ENCODE data around the gene STPG2. TPM values are rescaled to one million over a fixed set of nuclear protein-coding genes. Genes with fewer than 3 reads are reported as not detected.

The STPG2 gene
- total RNA-seq, 1 experiment from 2014 or later = 0.56 TPM

GRCh38 chr4:97953171-97953941 is 189.9 kb downstream of the STPG2 start:
- Histone ChIP-seq H3K4me1 (ENCODE audit: low read length) (no peaks in the 10 kb centered on the region), H3K27me3 (ENCODE audit: low read length) (no peaks in the 10 kb centered on the region), H3K9ac (ENCODE audit: low read length) (no peak overlapping the region), H3K4me2 (ENCODE audit: low read depth, low read length, poor library complexity, severe bottlenecking) (no peak overlapping the region), H3K79me2 (ENCODE audit: low read length) (no peaks in the 10 kb centered on the region), H3K36me3 (ENCODE audit: insufficient read depth, low read length) (no peaks in the 10 kb centered on the region), H3K27ac (ENCODE audit: low read length) (no peak overlapping the region), H3K9me3 (ENCODE audit: low read length) (peaks cover 28% of the 10 kb centered on the region), H3K9me2 (replicated peaks; ENCODE audit: insufficient read depth, low read length) (no peaks in the 10 kb centered on the region), H2AFZ (ENCODE audit: low read length) (no peak overlapping the region), H4K20me1 (ENCODE audit: insufficient read depth, low read depth, low read length) (no peaks in the 10 kb centered on the region), H3K4me3 (ENCODE audit: low read length) (no peak overlapping the region)
- no peak for DNase-seq

GRCh38 chr4:97952763-97953162 is 190.5 kb downstream of the STPG2 start:
- Histone ChIP-seq H2AFZ (ENCODE audit: low read length) (no peak overlapping the region), H3K4me2 (ENCODE audit: low read depth, low read length, poor library complexity, severe bottlenecking) (no peak overlapping the region), H3K9ac (ENCODE audit: low read length) (no peak overlapping the region), H3K9me3 (ENCODE audit: low read length) (peaks cover 28% of the 10 kb centered on the region), H4K20me1 (ENCODE audit: insufficient read depth, low read depth, low read length) (no peaks in the 10 kb centered on the region), H3K27ac (ENCODE audit: low read length) (no peak overlapping the region), H3K4me3 (ENCODE audit: low read length) (no peak overlapping the region), H3K27me3 (ENCODE audit: low read length) (no peaks in the 10 kb centered on the region), H3K79me2 (ENCODE audit: low read length) (no peaks in the 10 kb centered on the region), H3K4me1 (ENCODE audit: low read length) (no peaks in the 10 kb centered on the region), H3K36me3 (ENCODE audit: insufficient read depth, low read length) (no peaks in the 10 kb centered on the region), H3K9me2 (replicated peaks; ENCODE audit: insufficient read depth, low read length) (no peaks in the 10 kb centered on the region)
- DNase-seq = no peak

- Histone ChIP-seq H2AFZ (ENCODE audit: low read length) (no peak overlapping the region), H3K79me2 (ENCODE audit: low read length) (no peaks in the 10 kb centered on the region)
These were observed 192.4 kb downstream of the STPG2 start for GRCh38 chr4:97950836-97951235.

GRCh38 chr4:97942951-97943350 is 200.3 kb downstream of the STPG2 start:
- H3K4me2 ChIP-seq (ENCODE audit: low read depth, low read length, poor library complexity, severe bottlenecking) = no peak overlapping the region
- H3K79me2 ChIP-seq (ENCODE audit: low read length) = no peaks in the 10 kb centered on the region
- H3K36me3 ChIP-seq (ENCODE audit: insufficient read depth, low read length) = no peaks in the 10 kb centered on the region
- H3K4me1 ChIP-seq (ENCODE audit: low read length) = no peaks in the 10 kb centered on the region
- H3K27ac ChIP-seq (ENCODE audit: low read length) = no peak overlapping the region
- H3K9ac ChIP-seq (ENCODE audit: low read length) = no peak overlapping the region
- H3K9me2 ChIP-seq (replicated peaks; ENCODE audit: insufficient read depth, low read length) = no peaks in the 10 kb centered on the region
- no peaks in the 10 kb centered on the region for H4K20me1 ChIP-seq (ENCODE audit: insufficient read depth, low read depth, low read length)
- no peak for DNase-seq
- no peak overlapping the region for H2AFZ ChIP-seq (ENCODE audit: low read length)
- H3K9me3 ChIP-seq (ENCODE audit: low read length) = peaks cover 5% of the 10 kb centered on the region; the same call in 1 of the 2 replicates
- H3K4me3 ChIP-seq (ENCODE audit: low read length) = no peak overlapping the region
- no peaks in the 10 kb centered on the region for H3K27me3 ChIP-seq (ENCODE audit: low read length)

More at GRCh38 chr4:97950836-97951235, 192.4 kb downstream of the STPG2 start:
- Histone ChIP-seq H3K9me2 (replicated peaks; ENCODE audit: insufficient read depth, low read length) (no peaks in the 10 kb centered on the region), H3K27ac (ENCODE audit: low read length) (no peak overlapping the region), H3K36me3 (ENCODE audit: insufficient read depth, low read length) (no peaks in the 10 kb centered on the region), H3K9ac (ENCODE audit: low read length) (no peak overlapping the region), H3K4me2 (ENCODE audit: low read depth, low read length, poor library complexity, severe bottlenecking) (no peak overlapping the region), H4K20me1 (ENCODE audit: insufficient read depth, low read depth, low read length) (no peaks in the 10 kb centered on the region), H3K27me3 (ENCODE audit: low read length) (no peaks in the 10 kb centered on the region), H3K4me1 (ENCODE audit: low read length) (no peaks in the 10 kb centered on the region), H3K4me3 (ENCODE audit: low read length) (no peak overlapping the region), H3K9me3 (ENCODE audit: low read length) (peaks cover 34% of the 10 kb centered on the region)
- DNase-seq = no peak

GRCh38 chr4:97942137-97942536 is 201.1 kb downstream of the STPG2 start:
- Histone ChIP-seq H3K27ac (ENCODE audit: low read length) (no peak overlapping the region), H2AFZ (ENCODE audit: low read length) (no peak overlapping the region), H3K36me3 (ENCODE audit: insufficient read depth, low read length) (no peaks in the 10 kb centered on the region), H4K20me1 (ENCODE audit: insufficient read depth, low read depth, low read length) (no peaks in the 10 kb centered on the region), H3K79me2 (ENCODE audit: low read length) (no peaks in the 10 kb centered on the region), H3K9ac (ENCODE audit: low read length) (no peak overlapping the region), H3K4me1 (ENCODE audit: low read length) (no peaks in the 10 kb centered on the region), H3K9me3 (ENCODE audit: low read length) (peaks cover 4% of the 10 kb centered on the region; the same call in 1 of the 2 replicates), H3K4me3 (ENCODE audit: low read length) (no peak overlapping the region), H3K4me2 (ENCODE audit: low read depth, low read length, poor library complexity, severe bottlenecking) (no peak overlapping the region), H3K9me2 (replicated peaks; ENCODE audit: insufficient read depth, low read length) (no peaks in the 10 kb centered on the region), H3K27me3 (ENCODE audit: low read length) (no peaks in the 10 kb centered on the region)
- DNase-seq = no peak

- H3K9me3 ChIP-seq (ENCODE audit: low read length) = no peaks in the 10 kb centered on the region
These were observed 205.1 kb downstream of the STPG2 start for GRCh38 chr4:97938141-97938540.

GRCh38 chr4:97924341-97924958 is 218.8 kb downstream of the STPG2 start:
- Histone ChIP-seq H3K79me2 (ENCODE audit: low read length) (no peaks in the 10 kb centered on the region), H3K9me2 (replicated peaks; ENCODE audit: insufficient read depth, low read length) (no peaks in the 10 kb centered on the region), H3K4me3 (ENCODE audit: low read length) (no peak overlapping the region), H3K27me3 (ENCODE audit: low read length) (no peaks in the 10 kb centered on the region), H3K4me1 (ENCODE audit: low read length) (no peaks in the 10 kb centered on the region), H3K9me3 (ENCODE audit: low read length) (0 out of 2 replicates have a peak, but pooled peaks cover 5% of the 10 kb centered on the region), H3K4me2 (ENCODE audit: low read depth, low read length, poor library complexity, severe bottlenecking) (no peak overlapping the region), H3K27ac (ENCODE audit: low read length) (no peak overlapping the region), H3K9ac (ENCODE audit: low read length) (no peak overlapping the region), H3K36me3 (ENCODE audit: insufficient read depth, low read length) (no peaks in the 10 kb centered on the region), H2AFZ (ENCODE audit: low read length) (no peak overlapping the region), H4K20me1 (ENCODE audit: insufficient read depth, low read depth, low read length) (no peaks in the 10 kb centered on the region)
- DNase-seq = no peak

More at GRCh38 chr4:97938141-97938540, 205.1 kb downstream of the STPG2 start:
- no peak overlapping the region for H3K4me3 ChIP-seq (ENCODE audit: low read length)
- H3K27ac ChIP-seq (ENCODE audit: low read length) = no peak overlapping the region
- no peaks in the 10 kb centered on the region for H3K27me3 ChIP-seq (ENCODE audit: low read length)
- H3K36me3 ChIP-seq (ENCODE audit: insufficient read depth, low read length) = no peaks in the 10 kb centered on the region
- DNase-seq = no peak
- H3K4me1 ChIP-seq (ENCODE audit: low read length) = no peaks in the 10 kb centered on the region
- no peak overlapping the region for H2AFZ ChIP-seq (ENCODE audit: low read length)
- no peak overlapping the region for H3K9ac ChIP-seq (ENCODE audit: low read length)
- H3K79me2 ChIP-seq (ENCODE audit: low read length) = no peaks in the 10 kb centered on the region
- H3K9me2 ChIP-seq (replicated peaks; ENCODE audit: insufficient read depth, low read length) = no peaks in the 10 kb centered on the region
- no peak overlapping the region for H3K4me2 ChIP-seq (ENCODE audit: low read depth, low read length, poor library complexity, severe bottlenecking)
- H4K20me1 ChIP-seq (ENCODE audit: insufficient read depth, low read depth, low read length) = no peaks in the 10 kb centered on the region

GRCh38 chr4:97923096-97923495 is 220.2 kb downstream of the STPG2 start:
- Histone ChIP-seq H3K27me3 (ENCODE audit: low read length) (no peaks in the 10 kb centered on the region), H3K36me3 (ENCODE audit: insufficient read depth, low read length) (no peaks in the 10 kb centered on the region), H2AFZ (ENCODE audit: low read length) (no peak overlapping the region), H3K79me2 (ENCODE audit: low read length) (no peaks in the 10 kb centered on the region), H3K9me2 (replicated peaks; ENCODE audit: insufficient read depth, low read length) (0 out of 2 replicates have a peak, but pooled peaks cover 4% of the 10 kb centered on the region), H3K9ac (ENCODE audit: low read length) (no peak overlapping the region), H3K9me3 (ENCODE audit: low read length) (peaks cover 2% of the 10 kb centered on the region; the same call in 1 of the 2 replicates), H3K4me1 (ENCODE audit: low read length) (no peaks in the 10 kb centered on the region), H3K4me2 (ENCODE audit: low read depth, low read length, poor library complexity, severe bottlenecking) (no peak overlapping the region), H3K27ac (ENCODE audit: low read length) (no peak overlapping the region), H4K20me1 (ENCODE audit: insufficient read depth, low read depth, low read length) (no peaks in the 10 kb centered on the region), H3K4me3 (ENCODE audit: low read length) (no peak overlapping the region)
- no peak for DNase-seq

All from Karpas-422 (cell line).